Endothelial cell (in vitro differentiated cells): ENCODE results near the gene DUOXA2. TPM values are rescaled to one million over a fixed set of nuclear protein-coding genes. Genes with fewer than 3 reads are reported as not detected.
"Not testable (repeated sequence)": the region's sequence is repeated elsewhere in the genome, so short reads cannot be mapped to it uniquely, and the experiment has no call there.

Experiments used
- DNase-seq: peaks from one replicate; pipeline ENCODE4 v3.0.0; 2021; ENCODE audit warnings: low spot score
- H3K27ac Mint-ChIP-seq: one replicate; pipeline ENCODE4 v1.8.0; 2021; ENCODE audit warnings: mixed read lengths, inconsistent platforms; ENCODE audit not compliant: unreplicated experiment
- H3K27me3 Mint-ChIP-seq: one replicate; pipeline ENCODE4 v1.8.0; 2021; ENCODE audit warnings: mild to moderate bottlenecking, moderate library complexity, mixed read lengths, inconsistent platforms; ENCODE audit not compliant: unreplicated experiment
- H3K36me3 Mint-ChIP-seq: one replicate; pipeline ENCODE4 v1.8.0; 2021; ENCODE audit warnings: mild to moderate bottlenecking, low read depth, mixed read lengths, inconsistent platforms; ENCODE audit not compliant: unreplicated experiment
- H3K4me1 Mint-ChIP-seq: one replicate; pipeline ENCODE4 v1.8.0; 2021; ENCODE audit warnings: mild to moderate bottlenecking, mixed read lengths, inconsistent platforms; ENCODE audit not compliant: unreplicated experiment
- H3K4me3 Mint-ChIP-seq: one replicate; pipeline ENCODE4 v1.8.0; 2021; ENCODE audit warnings: mild to moderate bottlenecking, mixed read lengths, inconsistent platforms; ENCODE audit not compliant: unreplicated experiment
- H3K9me3 Mint-ChIP-seq: one replicate; pipeline ENCODE4 v1.8.0; 2021; ENCODE audit warnings: mixed read lengths, inconsistent platforms; ENCODE audit not compliant: unreplicated experiment
- CTCF ChIP-seq: fragments of 200-600 bp; sonication (generic); IDR thresholded peaks from one replicate; pipeline ENCODE4 v1.5.0; 2021; ENCODE audit warnings: antibody characterized with exemption; ENCODE audit not compliant: unreplicated experiment
- total RNA-seq: library from RNA; stranded (reverse); fragmentation: NEBNext Ultra II Directional; extraction: Animal tissue kit (Norgen Biotek cat#: 25700); gene quantifications from one replicate; pipeline ENCODE4 v1.2.1, GENCODE V29; 2021; ENCODE audit not compliant: unreplicated experiment

Gene DUOXA2
- total RNA-seq, 1 donor from 2014 or later: not detected

- not testable (repeated sequence) for H3K27ac Mint-ChIP-seq, H3K4me1 Mint-ChIP-seq, H3K9me3 Mint-ChIP-seq, H3K36me3 Mint-ChIP-seq, DNase-seq, H3K27me3 Mint-ChIP-seq, H3K4me3 Mint-ChIP-seq
Measured at GRCh38 chr15:45082412-45082811, 31.7 kb upstream of the DUOXA2 start.

GRCh38 chr15:45083223-45083622 is 30.9 kb upstream of the DUOXA2 start:
- TF ChIP-seq CTCF: no peak
- no peak for DNase-seq
- H3K9me3 Mint-ChIP-seq: no peaks in the 10 kb centered on the region
- H3K36me3 Mint-ChIP-seq: no peaks in the 10 kb centered on the region
- H3K27ac Mint-ChIP-seq: no peak overlapping the region
- H3K27me3 Mint-ChIP-seq: peaks cover 4% of the 10 kb centered on the region
- H3K4me3 Mint-ChIP-seq: no peak overlapping the region
- no peaks in the 10 kb centered on the region for H3K4me1 Mint-ChIP-seq

- no peak overlapping the region for H3K27ac Mint-ChIP-seq
Measured at GRCh38 chr15:45084163-45084562, 30.0 kb upstream of the DUOXA2 start.

GRCh38 chr15:45087513-45087912 is 26.6 kb upstream of the DUOXA2 start:
- no peak for DNase-seq
- H3K36me3 Mint-ChIP-seq: peaks cover under 1% of the 10 kb centered on the region

More at GRCh38 chr15:45084163-45084562, 30.0 kb upstream of the DUOXA2 start:
- Mint-ChIP-seq H3K36me3 (no peaks in the 10 kb centered on the region), H3K4me3 (no peak overlapping the region), H3K27me3 (peaks cover 7% of the 10 kb centered on the region), H3K9me3 (no peaks in the 10 kb centered on the region), H3K4me1 (peaks cover 8% of the 10 kb centered on the region)
- no peak for TF ChIP-seq CTCF
- no peak for DNase-seq

GRCh38 chr15:45088801-45089711 is 25.1 kb upstream of the DUOXA2 start:
- no peak for DNase-seq
- no peak for TF ChIP-seq CTCF
- H3K36me3 Mint-ChIP-seq: peaks cover 5% of the 10 kb centered on the region
- no peaks in the 10 kb centered on the region for H3K9me3 Mint-ChIP-seq
- H3K4me3 Mint-ChIP-seq: no peak overlapping the region
- H3K4me1 Mint-ChIP-seq: peaks cover 11% of the 10 kb centered on the region
- no peak overlapping the region for H3K27ac Mint-ChIP-seq
- peaks cover 10% of the 10 kb centered on the region for H3K27me3 Mint-ChIP-seq

More at GRCh38 chr15:45087513-45087912, 26.6 kb upstream of the DUOXA2 start:
- Mint-ChIP-seq H3K27ac (no peak overlapping the region), H3K4me3 (no peak overlapping the region), H3K4me1 (peaks cover 11% of the 10 kb centered on the region), H3K27me3 (peaks cover 6% of the 10 kb centered on the region), H3K9me3 (no peaks in the 10 kb centered on the region)
- no peak for TF ChIP-seq CTCF
